22Rv1 (cell line): ENCODE data around the gene GRIK4.

Experiments used
- ZFX ChIP-seq: fragments of 450-650 bp; IDR thresholded peaks from 2 replicates; pipeline ENCODE4 v1.6.1; 2017; ENCODE audit warnings: antibody characterized with exemption, borderline replicate concordance
- TF ChIP-seq, protein P1 (sequence below): fragments of 450-650 bp; IDR thresholded peaks from 2 replicates; pipeline ENCODE4 v1.5.1; 2017; ENCODE audit warnings: mild to moderate bottlenecking

DNA sequence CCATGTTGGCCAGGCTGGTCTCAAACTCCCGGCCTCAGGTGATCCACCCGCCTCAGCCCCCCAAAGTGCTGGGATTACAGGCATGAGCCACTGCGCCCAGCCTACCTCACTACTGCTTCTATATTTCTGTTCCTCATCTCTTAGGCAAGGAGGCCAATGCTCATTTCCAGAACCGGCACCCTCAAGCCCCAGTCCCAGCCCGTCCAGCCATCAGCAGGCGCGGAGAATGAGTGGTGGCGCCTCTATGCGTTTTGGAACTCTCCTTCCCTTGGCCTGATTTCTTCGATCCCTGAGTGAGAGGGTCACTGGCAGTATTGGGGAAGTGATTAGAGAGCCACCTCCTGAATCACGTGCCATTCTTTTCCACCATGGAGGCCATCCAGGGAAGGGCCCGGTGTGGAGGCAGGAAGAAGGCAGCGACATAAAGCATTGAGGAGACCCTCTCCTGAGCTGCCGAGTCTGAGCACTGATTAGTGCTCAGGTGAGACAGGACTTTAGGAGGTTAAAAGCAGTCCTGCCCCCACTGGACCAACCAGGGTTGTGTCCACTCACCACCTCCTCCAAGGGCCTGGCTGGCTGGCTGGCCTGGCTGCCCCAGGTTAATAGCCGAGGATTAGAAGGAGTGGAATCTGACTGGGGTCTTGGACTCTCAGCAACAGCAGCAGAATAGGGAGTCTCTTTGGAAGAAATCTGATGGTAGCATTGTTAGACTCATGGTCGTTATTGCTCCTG is 8.7 kb downstream of the GRIK4 start:
- no peak for TF ChIP-seq ZFX
- TF ChIP-seq, protein P1, sequence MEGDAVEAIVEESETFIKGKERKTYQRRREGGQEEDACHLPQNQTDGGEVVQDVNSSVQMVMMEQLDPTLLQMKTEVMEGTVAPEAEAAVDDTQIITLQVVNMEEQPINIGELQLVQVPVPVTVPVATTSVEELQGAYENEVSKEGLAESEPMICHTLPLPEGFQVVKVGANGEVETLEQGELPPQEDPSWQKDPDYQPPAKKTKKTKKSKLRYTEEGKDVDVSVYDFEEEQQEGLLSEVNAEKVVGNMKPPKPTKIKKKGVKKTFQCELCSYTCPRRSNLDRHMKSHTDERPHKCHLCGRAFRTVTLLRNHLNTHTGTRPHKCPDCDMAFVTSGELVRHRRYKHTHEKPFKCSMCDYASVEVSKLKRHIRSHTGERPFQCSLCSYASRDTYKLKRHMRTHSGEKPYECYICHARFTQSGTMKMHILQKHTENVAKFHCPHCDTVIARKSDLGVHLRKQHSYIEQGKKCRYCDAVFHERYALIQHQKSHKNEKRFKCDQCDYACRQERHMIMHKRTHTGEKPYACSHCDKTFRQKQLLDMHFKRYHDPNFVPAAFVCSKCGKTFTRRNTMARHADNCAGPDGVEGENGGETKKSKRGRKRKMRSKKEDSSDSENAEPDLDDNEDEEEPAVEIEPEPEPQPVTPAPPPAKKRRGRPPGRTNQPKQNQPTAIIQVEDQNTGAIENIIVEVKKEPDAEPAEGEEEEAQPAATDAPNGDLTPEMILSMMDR, result no peak
